ENCODE results near the gene HECTD1.
A peak's percentile ranks its signal among the peaks of the same experiment; 100 is the strongest.
"Not testable (repeated sequence)": the region's sequence is repeated elsewhere in the genome, so short reads cannot be mapped to it uniquely, and the experiment has no call there.

HECTD1 gene

GRCh38 chr14:31090883-31091764 is 116.5 kb downstream of the HECTD1 start:
- no peak for DNase-seq

- DNase-seq = not testable (repeated sequence)
Measured at GRCh38 chr14:31086466-31086865, 121.1 kb downstream of the HECTD1 start.

GRCh38 chr14:31085027-31085426 is 122.6 kb downstream of the HECTD1 start:
- DNase-seq = no peak

GRCh38 chr14:31084385-31084784 is 123.2 kb downstream of the HECTD1 start:
- no peak for DNase-seq

GRCh38 chr14:31083781-31084180 is 123.8 kb downstream of the HECTD1 start:
- DNase-seq = no peak

- no peak for DNase-seq
Measured at GRCh38 chr14:31080484-31080883, 127.1 kb downstream of the HECTD1 start.

GRCh38 chr14:31080056-31080455 is 127.5 kb downstream of the HECTD1 start:
- no peak for DNase-seq

- DNase-seq = no peak
Measured at GRCh38 chr14:31078766-31079165, 128.8 kb downstream of the HECTD1 start.

- DNase-seq = no peak
Measured at GRCh38 chr14:31075144-31075543, 132.4 kb downstream of the HECTD1 start.

- DNase-seq = no peak
Measured at GRCh38 chr14:31071151-31071550, 136.4 kb downstream of the HECTD1 start.

- no peak for DNase-seq
Measured at GRCh38 chr14:31070431-31070830, 137.2 kb downstream of the HECTD1 start.

- DNase-seq = no peak
Measured at GRCh38 chr14:31069343-31069742, 138.2 kb downstream of the HECTD1 start.

- no peak for DNase-seq
Measured at GRCh38 chr14:31068235-31068634, 139.4 kb downstream of the HECTD1 start.

GRCh38 chr14:31062908-31063307 is 144.7 kb downstream of the HECTD1 start:
- DNase-seq = not testable (repeated sequence)

- no peak for DNase-seq
Measured at GRCh38 chr14:31060253-31060875, 147.2 kb downstream of the HECTD1 start.

- peak; percentile 44 for DNase-seq
Measured at GRCh38 chr14:31059152-31059924, 148.3 kb downstream of the HECTD1 start.

GRCh38 chr14:31057701-31058364 is 149.8 kb downstream of the HECTD1 start:
- DNase-seq = no peak

- no peak for DNase-seq
Measured at GRCh38 chr14:31057035-31057434, 150.6 kb downstream of the HECTD1 start.

- DNase-seq = not testable (repeated sequence)
Measured at GRCh38 chr14:31052905-31053586, 154.5 kb downstream of the HECTD1 start.

- DNase-seq = no peak
Measured at GRCh38 chr14:31051511-31051910, 156.1 kb downstream of the HECTD1 start.

- DNase-seq = no peak
Measured at GRCh38 chr14:31051023-31051422, 156.6 kb downstream of the HECTD1 start.
